ENCODE results near the gene RTCA. TPM values are rescaled to one million over a fixed set of nuclear protein-coding genes. Genes with fewer than 3 reads are reported as not detected.
"Not testable (repeated sequence)": the region's sequence is repeated elsewhere in the genome, so short reads cannot be mapped to it uniquely, and the experiment has no call there.

RTCA gene
- total and polyA plus RNA-seq, 2 donors (not counting 1 experiment from before 2014, with no cell fraction given): 15.7 to 31.0 TPM

- H3K4me3 Mint-ChIP-seq; H3K4me1 ChIP-seq (ENCODE audit: control insufficient read depth in 2 of 2, insufficient read depth in 2 of 2, low read length in 2 of 2); H3K4me3 ChIP-seq (ENCODE audit: control extremely low read depth in 1 of 5, extremely low read depth in 1 of 5, insufficient read depth in 1 of 5, low read depth in 2 of 5, low read length in 4 of 5); H3K9ac ChIP-seq (ENCODE audit: low read length); H3K27ac ChIP-seq (ENCODE audit: low read length in 2 of 2); H2AFZ ChIP-seq (ENCODE audit: insufficient read depth, low read depth, low read length, poor library complexity, severe bottlenecking); H3K27me3 ChIP-seq (replicated peaks in 1 of 4; ENCODE audit: control extremely low read depth in 1 of 4, control insufficient read depth in 3 of 4, insufficient read depth in 4 of 4, low read length in 3 of 4); H3K27ac Mint-ChIP-seq; H3K36me3 ChIP-seq (replicated peaks in 1 of 2; ENCODE audit: control extremely low read depth in 1 of 2, control insufficient read depth in 1 of 2, extremely low read depth in 1 of 2, insufficient read depth in 2 of 2, low read length in 1 of 2); H3K9me3 ChIP-seq (ENCODE audit: control extremely low read depth in 1 of 3, control insufficient read depth in 2 of 3, insufficient read depth in 1 of 3, low read length in 2 of 3); DNase-seq; intact Hi-C loops (cut with micrococcal nuclease); POLR2A ChIA-PET; H3K4me1 Mint-ChIP-seq; ATAC-seq (ENCODE audit: low read depth); H3K9me3 Mint-ChIP-seq (ENCODE audit: insufficient read depth); H3K4me2 ChIP-seq (replicated peaks; ENCODE audit: low read depth, low read length, poor library complexity, severe bottlenecking); H3K79me2 ChIP-seq (ENCODE audit: control insufficient read depth, insufficient read depth, low read length); H4K20me1 ChIP-seq (ENCODE audit: control insufficient read depth, insufficient read depth, low read length, poor library complexity, severe bottlenecking): not testable (repeated sequence)
- 100% methylated on average over 1 of the region's 6 CpGs for WGBS (ENCODE audit: insufficient coverage)
- CTCF ChIA-PET: interaction anchor here (0.9 kb wide), 1 partner anchor 115 kb away, joined by 3 read pairs; no protein-coding TSS in a partner anchor
- H3K27me3 Mint-ChIP-seq: peaks cover 15% of the 10 kb centered on the region
Measured at GRCh38 chr1:100339735-100340134, 73.7 kb downstream of the RTCA start.

GRCh38 chr1:100340494-100340893 lies 74.5 kb downstream of the RTCA start:
- Histone ChIP-seq H3K79me2 (ENCODE audit: control insufficient read depth, insufficient read depth, low read length) (no peaks in the 10 kb centered on the region), H3K9me3 (ENCODE audit: control extremely low read depth in 1 of 3, control insufficient read depth in 2 of 3, insufficient read depth in 1 of 3, low read length in 2 of 3) (no peaks in the 10 kb centered on the region), H3K27me3 (replicated peaks in 1 of 4; ENCODE audit: control extremely low read depth in 1 of 4, control insufficient read depth in 3 of 4, insufficient read depth in 4 of 4, low read length in 3 of 4) (peaks cover 0 to 9% (median 2%) of the 10 kb centered on the region in 4 experiments), H3K4me3 (ENCODE audit: control extremely low read depth in 1 of 5, extremely low read depth in 1 of 5, insufficient read depth in 1 of 5, low read depth in 2 of 5, low read length in 4 of 5) (no peak overlapping the region), H4K20me1 (ENCODE audit: control insufficient read depth, insufficient read depth, low read length, poor library complexity, severe bottlenecking) (no peaks in the 10 kb centered on the region), H3K4me2 (replicated peaks; ENCODE audit: low read depth, low read length, poor library complexity, severe bottlenecking) (no peak overlapping the region), H2AFZ (ENCODE audit: insufficient read depth, low read depth, low read length, poor library complexity, severe bottlenecking) (no peak overlapping the region), H3K4me1 (ENCODE audit: control insufficient read depth in 2 of 2, insufficient read depth in 2 of 2, low read length in 2 of 2) (no peaks in the 10 kb centered on the region), H3K27ac (ENCODE audit: low read length in 2 of 2) (no peak overlapping the region), H3K9ac (ENCODE audit: low read length) (no peak overlapping the region), H3K36me3 (replicated peaks in 1 of 2; ENCODE audit: control extremely low read depth in 1 of 2, control insufficient read depth in 1 of 2, extremely low read depth in 1 of 2, insufficient read depth in 2 of 2, low read length in 1 of 2) (no peaks in the 10 kb centered on the region)
- peaks cover 15% of the 10 kb centered on the region for H3K27me3 Mint-ChIP-seq
- no peak for DNase-seq
- H3K27ac Mint-ChIP-seq: no peak overlapping the region
- intact Hi-C loops (cut with micrococcal nuclease): no loop called here
- H3K9me3 Mint-ChIP-seq (ENCODE audit: insufficient read depth): no peaks in the 10 kb centered on the region
- H3K4me1 Mint-ChIP-seq: no peaks in the 10 kb centered on the region
- TF ChIP-seq CTCF (IDR thresholded peaks at IDR 0.05) (no peak), EZH2 (IDR thresholded peaks at IDR 0.05; ENCODE audit: borderline replicate concordance, insufficient read depth, low read depth, low read length, poor library complexity, severe bottlenecking) (no peak)
- ChIA-PET CTCF (no interaction called here), POLR2A (no interaction called here)
- no peak for ATAC-seq (ENCODE audit: low read depth)
- H3K4me3 Mint-ChIP-seq: no peak overlapping the region
- WGBS (ENCODE audit: insufficient coverage): 100% methylated on average over 1 of the region's 1 CpG
